ENCODE measurements around the gene LRRC32.
A peak's percentile ranks its signal among the peaks of the same experiment; 100 is the strongest.

LRRC32 gene

DNA sequence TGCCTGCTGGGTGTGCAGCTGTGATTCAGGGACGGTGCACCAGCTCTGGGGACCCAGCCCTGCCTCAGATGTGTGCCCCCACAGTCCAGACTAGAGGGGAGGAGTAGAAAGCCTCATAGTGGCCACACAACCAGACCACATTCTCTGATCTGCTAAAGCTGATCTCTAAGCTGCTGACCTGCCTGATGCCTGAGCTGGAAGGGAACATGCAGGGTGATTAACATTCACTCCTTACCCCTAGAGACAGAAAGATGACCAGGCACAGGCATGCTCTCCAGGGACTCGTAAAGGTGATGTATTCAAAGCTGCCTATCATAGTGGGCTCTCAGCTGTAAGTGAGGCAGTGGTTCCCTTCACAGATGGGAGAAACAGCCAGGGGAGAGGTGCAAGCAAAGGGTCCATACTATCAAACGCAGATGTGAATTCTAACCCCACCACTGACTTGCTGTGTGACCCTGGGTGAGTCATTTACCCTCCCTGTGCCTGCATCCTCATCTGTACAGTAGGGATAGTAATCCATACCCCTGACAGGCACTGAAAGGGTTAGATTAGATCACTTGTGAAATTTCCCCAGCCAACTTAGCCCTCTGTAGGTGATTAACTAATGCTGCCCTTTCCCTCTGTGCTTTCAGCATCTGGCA, 29.0 kb upstream of the LRRC32 start:
- DNase-seq (ENCODE audit: low spot score) = no peak

DNA sequence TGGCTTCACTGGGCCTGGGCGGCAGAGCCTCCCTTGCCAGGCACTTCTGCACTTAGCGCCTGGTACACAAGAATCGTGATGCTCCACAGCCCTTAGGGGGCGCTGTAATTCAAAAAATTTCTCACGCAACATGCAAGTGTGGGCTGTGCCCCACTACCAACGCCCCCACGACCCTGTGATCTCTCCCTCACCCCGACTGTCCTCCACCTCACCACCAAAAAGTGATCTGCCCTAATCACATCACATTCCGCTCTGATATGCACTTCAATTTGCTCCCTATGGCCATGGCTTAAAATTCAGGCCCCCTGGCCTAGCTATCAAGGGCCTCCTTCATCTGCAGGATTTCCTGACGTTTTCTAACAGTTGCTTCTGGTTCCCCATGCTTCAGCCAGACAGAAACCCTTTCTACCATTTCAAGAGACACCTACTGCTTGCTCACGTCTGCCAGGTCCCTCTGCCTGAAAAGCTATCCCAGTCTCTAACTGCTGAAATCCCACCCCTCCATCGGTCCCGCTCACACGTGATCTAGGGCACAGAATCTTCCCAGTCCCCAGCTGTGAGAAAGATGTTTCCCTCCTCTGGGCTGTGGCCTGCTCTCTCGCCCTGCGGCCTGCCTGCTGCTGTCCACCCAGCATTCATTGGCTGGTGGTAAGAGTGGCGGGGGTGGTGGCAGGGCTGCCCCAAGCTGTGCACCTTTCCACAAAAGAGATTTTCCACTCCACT, 27.9 kb upstream of the LRRC32 start:
- DNase-seq (ENCODE audit: low spot score) = no peak

DNA sequence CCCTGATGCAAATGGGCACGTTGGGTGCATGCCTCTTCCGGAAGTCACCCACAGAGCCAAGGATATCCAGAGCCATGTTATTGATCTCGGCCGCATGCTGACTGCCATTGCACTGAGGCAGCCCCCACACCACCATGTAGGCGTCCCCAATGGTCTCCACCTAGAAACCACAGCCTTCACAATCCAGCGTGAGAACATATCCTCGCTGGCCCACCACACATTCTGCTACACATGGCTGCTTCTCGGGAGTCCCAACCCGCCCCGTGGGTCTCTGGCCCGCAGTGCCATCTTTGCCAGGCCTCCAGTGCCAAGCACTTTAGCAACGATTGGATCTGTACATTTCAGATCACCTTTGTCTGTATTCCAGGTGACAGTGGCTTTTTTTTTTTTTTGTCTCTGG, 26.2 kb upstream of the LRRC32 start:
- DNase-seq (ENCODE audit: low spot score) = no peak

DNA sequence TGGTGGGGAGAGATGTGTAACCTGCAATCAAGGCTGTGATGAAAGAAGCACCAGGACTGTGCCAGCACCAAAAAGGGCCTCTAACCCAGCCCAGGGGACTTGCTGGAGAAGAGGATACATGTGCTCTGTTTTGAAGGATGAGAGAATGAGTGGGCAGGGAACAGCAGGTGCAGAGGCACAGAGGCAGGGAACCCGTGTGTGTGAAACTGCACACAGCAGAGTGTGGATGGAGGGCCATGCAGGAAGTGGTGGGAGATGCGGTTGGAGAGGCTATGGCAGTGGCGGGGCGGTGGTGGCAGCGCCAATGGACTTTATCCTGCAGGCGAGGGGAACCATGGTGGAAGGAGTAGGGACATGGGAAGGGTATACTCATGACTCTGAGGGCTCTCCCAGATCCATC, 25.2 kb upstream of the LRRC32 start:
- no peak for DNase-seq (ENCODE audit: low spot score)

DNA sequence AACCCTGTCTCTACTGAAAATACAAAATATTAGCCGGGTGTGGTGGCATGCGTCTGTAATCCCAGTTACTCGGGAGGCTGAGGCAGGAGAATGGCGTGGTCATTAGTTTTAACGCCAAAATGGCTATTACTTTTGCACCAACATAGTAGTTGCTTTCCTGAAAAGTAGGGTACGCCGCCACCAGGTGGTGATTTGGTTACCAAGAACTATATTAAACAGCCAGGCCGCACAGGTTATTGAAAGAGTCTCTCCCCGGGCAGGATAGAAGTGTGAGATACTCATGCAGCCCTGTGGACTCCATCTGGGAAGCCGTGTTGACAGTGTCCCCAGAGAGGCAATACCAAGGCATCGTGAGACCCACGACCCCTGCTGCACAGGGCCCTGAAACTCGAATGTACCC, 24.6 kb upstream of the LRRC32 start:
- DNase-seq (ENCODE audit: low spot score) = no peak

DNA sequence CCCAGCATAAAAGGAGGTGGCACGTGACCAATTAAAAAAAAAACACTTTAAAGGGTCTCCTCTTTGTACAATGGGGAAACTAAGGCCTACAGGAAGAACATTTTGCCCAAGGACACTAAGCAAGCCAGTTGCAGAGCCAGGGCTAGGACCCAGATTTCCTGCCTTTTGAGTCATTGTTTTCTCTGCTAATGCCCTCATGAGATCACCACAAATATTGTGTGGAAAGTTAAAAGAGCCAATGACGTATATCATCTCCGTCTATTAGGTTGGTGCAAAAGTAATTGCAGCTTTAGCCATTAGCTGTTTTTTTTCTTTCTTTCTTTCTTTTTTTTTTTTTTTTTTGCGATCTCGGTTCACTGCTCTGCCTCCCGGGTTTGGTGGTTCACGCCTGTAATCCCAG, 24.1 kb upstream of the LRRC32 start:
- DNase-seq (ENCODE audit: low spot score) = no peak

DNA sequence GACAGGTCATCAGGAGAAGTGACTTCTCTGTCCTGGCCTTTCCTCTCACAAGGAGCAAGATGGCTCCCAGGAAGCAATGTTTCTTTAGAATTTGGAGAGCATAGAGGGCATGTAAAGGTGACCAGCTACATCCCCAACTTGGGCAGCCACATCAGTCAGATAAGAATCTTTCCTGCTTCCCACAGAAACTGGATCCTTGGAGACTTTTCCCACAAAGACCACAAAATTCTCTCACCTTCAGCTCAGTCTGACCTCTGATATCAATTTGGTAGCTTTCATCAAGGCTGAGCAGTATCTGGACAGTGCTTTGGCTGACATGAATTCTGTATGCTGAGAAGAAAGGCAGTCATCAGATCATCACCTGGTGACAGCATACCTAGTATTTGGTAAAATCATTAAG, 23.3 kb upstream of the LRRC32 start:
- no peak for DNase-seq (ENCODE audit: low spot score)

DNA sequence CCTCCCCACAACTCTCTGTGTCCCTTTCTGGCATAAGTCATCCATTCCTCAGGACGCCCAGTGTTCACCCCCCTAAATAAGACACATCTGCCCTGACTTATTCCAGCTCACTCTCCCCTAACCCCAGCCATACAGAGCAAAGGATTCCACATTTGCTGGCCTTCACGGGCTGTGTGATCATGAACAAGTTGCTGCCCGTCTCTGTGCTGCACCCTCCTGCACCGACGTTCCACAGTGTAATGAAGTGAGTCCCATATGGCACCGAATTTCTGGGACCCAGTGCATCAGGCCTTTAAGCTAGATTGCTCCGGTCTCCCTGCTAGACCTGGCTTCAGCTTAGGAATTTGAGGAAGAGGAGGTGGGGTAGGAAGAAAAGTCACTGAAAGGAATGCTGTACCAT, 22.4 kb upstream of the LRRC32 start:
- DNase-seq (ENCODE audit: low spot score) = no peak

DNA sequence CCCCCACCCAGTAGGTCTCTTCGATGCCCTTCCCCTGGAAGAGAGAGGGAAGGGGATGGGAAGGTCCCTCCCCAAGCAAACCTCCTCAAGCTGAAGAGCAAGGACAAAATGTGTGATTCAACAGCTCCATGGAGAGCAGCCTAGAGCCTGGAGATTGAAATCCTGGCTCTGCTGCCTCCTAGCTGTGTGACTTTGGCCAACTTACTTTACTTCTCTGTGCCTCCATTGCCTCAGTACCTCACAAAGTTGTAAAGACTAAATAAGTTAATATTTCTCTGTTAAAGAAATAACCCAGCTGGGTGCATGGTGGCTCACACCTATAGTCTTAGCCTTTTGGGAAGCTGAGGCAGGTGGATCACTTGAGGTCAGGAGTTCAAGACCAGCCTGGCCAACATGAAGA, 21.1 kb upstream of the LRRC32 start:
- DNase-seq (ENCODE audit: low spot score) = no peak

DNA sequence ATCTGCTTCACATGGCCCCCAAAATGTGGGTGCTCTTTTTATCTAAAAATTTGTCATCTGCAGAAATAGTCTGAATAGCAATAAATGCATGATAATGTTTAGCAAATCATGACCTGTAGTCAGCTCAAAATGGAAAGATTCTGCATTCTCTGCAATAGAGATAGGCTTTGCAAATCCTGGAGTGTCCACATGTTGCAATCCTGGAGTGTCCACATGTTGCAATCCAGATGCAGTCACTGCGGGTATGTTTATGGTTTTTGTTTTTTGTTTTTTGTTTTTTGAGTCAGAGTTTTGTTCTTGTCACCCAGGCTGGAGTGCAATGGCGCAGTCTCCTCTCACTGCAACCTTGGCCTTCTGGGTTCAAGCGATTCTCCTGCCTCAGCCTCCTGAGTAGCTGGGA, 20.2 kb upstream of the LRRC32 start:
- DNase-seq (ENCODE audit: low spot score) = no peak

DNA sequence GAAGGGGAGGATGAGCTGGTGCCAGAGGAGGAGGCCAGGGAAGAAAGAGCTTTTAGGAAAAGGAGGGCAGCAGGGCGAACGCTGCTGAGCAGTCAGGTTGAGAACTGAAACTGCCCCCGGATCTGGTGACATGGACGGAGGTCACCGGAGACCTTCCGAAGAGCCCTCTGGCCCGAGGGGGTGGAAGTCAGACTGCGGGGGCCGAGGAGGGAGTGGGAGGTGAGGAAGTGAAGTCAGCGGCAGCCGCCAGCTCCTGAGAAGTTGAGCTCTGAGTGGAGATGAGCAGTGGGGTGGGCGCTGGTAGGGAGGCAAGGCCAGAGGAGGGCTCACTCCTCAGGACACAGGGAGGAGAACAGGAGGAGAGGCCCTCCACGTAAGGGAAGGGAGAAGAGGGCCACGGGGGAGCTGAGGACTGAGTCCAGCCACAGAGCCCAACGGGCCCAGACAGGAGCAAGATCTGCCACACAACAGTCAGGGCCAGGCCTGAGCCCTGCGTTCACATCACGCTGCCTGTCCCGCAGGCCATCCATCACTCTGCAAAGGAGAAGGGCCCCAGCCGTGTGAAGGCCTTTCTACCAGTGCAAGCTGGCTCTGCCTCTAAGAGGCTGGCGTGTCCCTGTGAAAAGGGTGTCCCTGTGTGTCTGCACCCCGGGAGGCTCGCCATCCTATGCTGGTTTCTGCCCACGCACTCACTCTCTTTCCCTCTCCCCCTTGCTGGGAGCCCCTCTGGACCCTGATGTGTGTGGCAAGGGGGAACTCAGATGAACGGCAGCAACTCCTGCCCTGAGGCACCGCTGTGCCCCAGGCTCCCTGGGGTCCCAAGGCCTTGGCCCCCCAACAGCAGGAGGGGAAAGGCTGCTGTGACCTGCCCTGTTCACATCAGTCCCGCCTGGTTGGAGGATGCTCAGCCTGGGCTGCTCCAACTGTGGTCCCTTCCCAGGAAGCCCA, 19.0 kb upstream of the LRRC32 start:
- DNase-seq (ENCODE audit: low spot score) = no peak

DNA sequence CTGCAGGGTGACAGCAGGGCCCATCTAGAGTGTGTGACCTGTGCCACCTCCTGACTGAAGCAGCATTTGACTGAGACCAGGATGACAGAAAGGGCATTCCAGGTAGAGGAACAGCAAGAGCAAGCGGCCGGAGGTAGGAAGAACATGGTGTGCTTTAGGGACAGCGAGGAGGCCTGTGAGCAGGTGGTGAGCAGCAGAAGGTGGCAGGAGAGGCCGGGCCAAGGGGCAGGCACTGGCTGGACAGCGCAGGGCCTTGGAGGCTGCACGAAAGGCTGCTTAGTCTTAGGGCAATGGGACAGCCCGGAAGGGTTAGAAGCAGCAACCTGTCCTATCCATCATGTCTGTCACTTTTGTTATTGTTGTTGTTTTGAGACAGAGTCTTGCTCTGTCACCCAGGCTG, 17.6 kb upstream of the LRRC32 start:
- DNase-seq (ENCODE audit: low spot score) = peak; percentile 63

DNA sequence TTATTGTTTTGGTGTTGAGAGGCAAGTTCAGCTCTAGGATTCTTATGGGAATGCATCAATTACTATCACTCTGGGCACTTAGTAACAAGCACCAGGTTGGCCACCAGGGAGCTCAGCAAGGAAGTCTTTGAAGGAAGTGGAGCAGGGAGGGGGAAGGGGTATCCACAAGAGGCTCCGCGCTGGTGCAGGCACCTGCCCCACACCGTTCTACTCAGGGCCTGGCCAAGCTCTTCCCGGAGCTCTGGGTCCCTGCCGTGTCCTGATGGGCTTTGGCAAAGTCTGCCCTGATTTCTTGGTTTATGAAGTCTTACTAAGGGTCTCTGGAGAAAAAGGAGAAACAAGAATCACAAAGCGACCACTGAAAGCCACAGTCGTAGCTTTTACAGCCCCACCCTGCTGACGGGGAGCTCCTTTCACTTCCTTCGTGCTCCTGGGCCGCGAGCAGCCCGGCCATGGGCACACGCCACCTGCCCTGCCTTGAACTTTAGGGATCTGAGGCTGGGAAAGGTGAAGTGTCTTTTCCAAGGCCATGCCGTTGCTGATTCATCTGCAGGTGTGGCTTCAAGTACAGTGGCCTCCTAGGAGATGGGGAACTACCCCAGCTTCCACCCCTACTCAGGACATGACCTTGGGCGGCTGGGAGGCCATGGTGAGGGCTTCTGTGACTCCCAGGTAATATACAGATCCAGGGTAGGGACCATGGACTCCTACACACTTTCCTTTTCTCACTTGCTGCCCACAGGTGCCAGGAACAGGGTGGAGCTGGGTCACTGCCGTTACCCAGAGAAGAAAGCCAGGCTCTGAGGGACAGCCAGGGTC, 15.9 kb upstream of the LRRC32 start:
- DNase-seq (ENCODE audit: low spot score) = no peak

DNA sequence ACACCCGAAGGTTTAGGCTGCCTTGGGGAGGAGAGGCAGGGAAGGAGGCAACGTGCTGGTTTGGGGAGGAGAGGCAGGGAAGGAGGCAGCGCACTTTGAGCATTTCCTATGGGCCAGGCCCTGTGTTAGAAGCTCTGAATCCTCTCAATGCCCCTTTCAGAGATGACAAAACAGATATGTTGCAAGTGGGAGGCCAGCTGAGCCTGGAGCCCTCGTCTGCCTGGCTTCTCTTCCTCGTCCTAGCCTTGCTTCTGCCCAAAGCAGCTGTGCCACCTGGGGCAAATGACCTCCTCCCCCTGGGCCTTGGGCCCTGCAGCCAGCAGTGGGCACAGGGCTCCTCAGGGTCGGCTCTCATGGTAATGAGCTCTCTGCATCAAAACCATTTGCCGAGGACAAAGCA, 15.3 kb upstream of the LRRC32 start:
- DNase-seq (ENCODE audit: low spot score) = no peak

DNA sequence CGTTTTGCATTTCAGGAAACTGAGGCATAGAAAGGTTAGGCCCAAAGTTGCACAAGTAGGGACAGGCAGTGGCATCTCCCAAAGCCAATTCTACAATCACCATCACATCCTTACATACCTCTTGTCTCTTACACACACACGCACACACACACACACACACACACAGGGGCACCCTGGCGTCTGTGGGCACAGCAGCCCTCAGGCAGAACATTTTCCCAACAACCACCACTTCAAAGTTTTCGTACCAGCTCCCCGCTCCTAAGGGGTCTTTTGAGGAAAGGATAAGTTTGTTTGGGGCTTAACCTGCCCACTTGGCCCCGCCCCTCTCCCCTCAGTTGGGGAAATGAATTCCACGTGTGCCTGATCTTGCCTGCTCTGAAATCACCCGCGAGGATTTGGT, 14.7 kb upstream of the LRRC32 start:
- no peak for DNase-seq (ENCODE audit: low spot score)

DNA sequence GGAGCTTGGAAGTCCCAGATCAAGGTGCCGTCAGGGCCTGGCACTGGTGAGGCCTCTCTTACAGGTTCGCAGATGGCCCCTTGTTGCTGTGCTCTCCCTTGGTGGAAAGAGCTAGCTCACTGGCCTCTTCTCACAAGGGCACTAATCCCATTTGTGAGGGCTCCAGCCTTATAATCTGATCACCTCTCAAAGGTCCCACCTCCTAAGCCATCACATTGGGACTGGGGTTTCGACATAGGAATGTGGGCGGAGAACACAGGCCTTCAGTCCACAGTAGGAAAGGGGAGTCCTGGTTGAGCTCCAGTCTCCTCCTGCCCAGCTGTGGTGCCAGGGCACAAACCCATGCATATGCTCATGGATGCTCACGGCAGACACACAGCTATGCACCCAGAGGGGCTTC, 14.0 kb upstream of the LRRC32 start:
- DNase-seq (ENCODE audit: low spot score) = no peak

DNA sequence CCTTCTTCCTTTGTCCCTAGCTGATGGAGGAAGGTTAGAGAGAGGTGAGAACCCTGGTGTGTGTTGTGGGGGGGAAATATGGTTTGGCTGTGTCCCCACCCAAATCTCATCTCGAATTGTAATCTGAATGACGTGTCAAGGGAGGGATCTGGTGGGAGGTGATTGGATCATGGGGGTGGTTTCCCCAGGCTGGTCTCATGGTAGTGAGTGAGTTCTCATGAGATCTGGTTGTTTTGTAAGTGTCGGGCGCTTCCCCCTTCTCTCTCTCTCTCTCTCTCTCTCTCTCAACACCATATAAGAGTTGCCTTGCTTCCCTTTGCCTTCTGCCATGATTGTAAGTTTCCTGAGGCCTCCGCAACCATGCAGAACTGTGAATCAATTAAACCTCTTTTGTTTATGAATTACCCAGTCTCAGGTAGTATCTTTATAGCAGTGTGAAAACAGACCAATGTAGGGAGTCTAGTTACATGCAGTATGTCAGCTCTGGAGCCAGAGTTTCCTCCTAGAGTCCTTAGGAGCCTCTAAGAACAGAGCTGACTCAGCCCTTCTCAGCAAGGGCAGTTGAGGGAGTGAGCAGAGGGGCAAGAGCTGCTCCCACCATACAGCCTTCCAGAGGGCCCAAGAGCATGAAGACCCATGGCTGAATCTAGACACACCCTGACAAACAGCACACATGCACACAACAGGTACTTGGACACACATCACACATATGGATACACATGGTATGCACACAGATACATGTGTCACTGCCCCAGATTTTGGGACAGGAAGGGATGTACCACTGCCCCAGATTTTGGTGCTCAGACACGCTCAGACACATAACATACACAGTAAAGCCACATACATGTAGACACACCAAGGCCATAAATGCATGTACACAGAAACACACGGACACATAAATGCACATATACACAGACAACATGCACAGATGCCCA, 12.9 kb upstream of the LRRC32 start:
- DNase-seq (ENCODE audit: low spot score) = no peak

DNA sequence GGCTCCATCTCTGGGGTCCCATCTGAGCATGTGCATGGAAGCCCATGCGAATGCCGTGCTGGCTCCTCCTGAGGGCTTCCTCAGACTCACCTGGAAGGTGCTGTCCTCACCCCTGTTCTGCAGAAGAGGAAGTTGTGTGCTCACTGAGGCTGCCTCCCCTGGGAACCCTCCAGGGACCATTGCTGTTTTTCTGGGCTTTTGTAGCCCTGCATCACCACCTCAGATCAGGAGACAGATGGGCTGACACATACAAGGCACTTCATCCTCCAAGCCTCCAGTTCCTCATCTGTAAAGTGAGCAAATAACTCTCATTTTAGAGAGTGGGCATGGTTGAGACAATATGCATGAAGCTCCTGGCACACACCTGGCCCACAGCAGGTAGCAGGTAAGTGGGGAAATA, 12.1 kb upstream of the LRRC32 start:
- no peak for DNase-seq (ENCODE audit: low spot score)

DNA sequence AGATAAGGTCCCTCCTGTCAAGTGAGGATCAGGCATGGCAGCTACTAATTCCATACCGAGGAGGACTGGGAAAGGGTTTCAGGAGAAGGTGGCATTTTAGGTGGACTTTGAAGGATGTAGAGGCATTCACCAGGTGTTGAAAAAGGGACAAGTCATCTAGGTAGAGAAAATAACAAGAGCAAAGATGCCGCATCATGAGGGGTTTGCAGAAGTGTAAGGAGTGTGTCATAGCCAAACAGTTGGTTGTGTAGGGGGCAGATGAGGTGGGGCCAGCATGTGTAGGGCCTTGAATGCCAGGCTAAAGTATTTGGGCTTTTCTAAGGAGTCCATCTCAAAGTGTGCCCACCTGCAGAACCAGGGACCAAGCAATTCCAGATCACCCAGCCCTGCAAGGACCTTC, 11.6 kb upstream of the LRRC32 start:
- DNase-seq (ENCODE audit: low spot score) = no peak

DNA sequence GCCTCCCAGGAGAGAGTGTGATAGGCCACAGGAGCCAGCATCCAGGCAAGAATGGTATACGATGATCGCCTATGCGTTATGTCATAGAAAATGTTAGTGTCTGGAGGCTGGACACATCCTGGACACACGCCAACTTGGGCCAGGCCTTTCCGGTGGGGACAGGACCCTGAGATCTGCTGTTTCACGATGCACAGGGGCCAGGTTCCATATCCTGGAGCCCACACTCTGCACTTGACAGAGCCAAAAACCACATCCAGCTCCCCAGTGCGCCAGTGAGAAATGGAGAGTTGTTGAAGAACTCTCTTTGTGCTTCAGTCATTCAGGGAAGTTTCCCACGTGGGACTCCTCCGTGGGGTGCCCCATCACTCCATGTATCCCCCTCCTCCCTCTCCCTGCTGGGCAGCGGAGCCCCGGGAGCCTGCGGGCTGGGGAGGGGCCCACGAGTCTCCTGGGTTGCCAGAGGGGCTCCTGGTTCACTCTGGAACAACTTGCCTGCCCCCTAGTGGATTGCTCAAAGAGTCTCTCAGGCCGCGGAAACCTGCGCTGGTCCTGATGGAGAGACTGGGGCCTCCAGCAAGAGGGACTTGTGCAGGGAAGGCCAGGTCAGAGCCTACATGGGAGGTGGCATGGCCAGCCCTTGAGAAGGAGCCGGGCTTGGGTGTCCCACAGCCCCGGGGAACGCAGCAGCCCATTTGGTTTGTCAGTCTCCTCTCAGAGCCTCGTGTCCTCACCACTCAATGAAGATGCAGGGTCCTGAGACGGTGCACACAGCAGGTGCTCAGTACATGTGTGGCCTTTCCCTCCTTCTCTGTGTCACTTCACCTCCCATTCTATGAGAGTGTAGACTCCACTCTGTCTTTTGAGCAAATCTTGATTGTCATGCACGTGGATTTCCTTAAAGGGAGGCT, 10.2 kb upstream of the LRRC32 start:
- DNase-seq (ENCODE audit: low spot score) = peak; percentile 81
